Measurements from ENCODE around the gene ARHGEF2.

ARHGEF2 gene

GRCh38 chr1:155978325-155978972, at the start of gene ARHGEF2:
Gene ARHGEF2, minus strand, starts transcription at chr1:155978547. Its CDS starts 120 bp downstream, at chr1:155978427.
- in situ Hi-C loops (cut with MboI; ENCODE audit: low sequenced_read_pairs), result no loop called here

- in situ Hi-C loops (cut with MboI; ENCODE audit: low sequenced_read_pairs), result no loop called here
Measured at GRCh38 chr1:156026588-156026987, 48.2 kb upstream of the ARHGEF2 start.

GRCh38 chr1:156025876-156026275, 47.5 kb upstream of the ARHGEF2 start:
- in situ Hi-C loops (cut with MboI; ENCODE audit: low sequenced_read_pairs), result no loop called here

- in situ Hi-C loops (cut with MboI; ENCODE audit: low sequenced_read_pairs), result no loop called here
Measured at GRCh38 chr1:156024801-156025200, 46.5 kb upstream of the ARHGEF2 start.

GRCh38 chr1:156021954-156022353, 43.6 kb upstream of the ARHGEF2 start:
- in situ Hi-C loops (cut with MboI; ENCODE audit: low sequenced_read_pairs), result no loop called here

- in situ Hi-C loops (cut with MboI; ENCODE audit: low sequenced_read_pairs), result no loop called here
Measured at GRCh38 chr1:156021093-156021428, 42.7 kb upstream of the ARHGEF2 start.

- in situ Hi-C loops (cut with MboI; ENCODE audit: low sequenced_read_pairs), result no loop called here
Measured at GRCh38 chr1:156020293-156021092, 42.1 kb upstream of the ARHGEF2 start, which contains the start of gene SSR2. Gene SSR2, minus strand, starts transcription at chr1:156020951. Its CDS starts 784 bp downstream, at chr1:156020167.

GRCh38 chr1:156019946-156020292, 41.6 kb upstream of the ARHGEF2 start:
- in situ Hi-C loops (cut with MboI; ENCODE audit: low sequenced_read_pairs), result no loop called here

- in situ Hi-C loops (cut with MboI; ENCODE audit: low sequenced_read_pairs), result no loop called here
Measured at GRCh38 chr1:156014829-156015228, 36.5 kb upstream of the ARHGEF2 start.

GRCh38 chr1:156012051-156012817, 33.9 kb upstream of the ARHGEF2 start:
- in situ Hi-C loops (cut with MboI; ENCODE audit: low sequenced_read_pairs), result no loop called here

- in situ Hi-C loops (cut with MboI; ENCODE audit: low sequenced_read_pairs), result no loop called here
Measured at GRCh38 chr1:156009404-156009803, 31.1 kb upstream of the ARHGEF2 start.

GRCh38 chr1:156006666-156007376, 28.5 kb upstream of the ARHGEF2 start:
- in situ Hi-C loops (cut with MboI; ENCODE audit: low sequenced_read_pairs), result no loop called here

- in situ Hi-C loops (cut with MboI; ENCODE audit: low sequenced_read_pairs), result no loop called here
Measured at GRCh38 chr1:156004843-156005584, 26.7 kb upstream of the ARHGEF2 start.

GRCh38 chr1:156003923-156004188, 25.5 kb upstream of the ARHGEF2 start:
- in situ Hi-C loops (cut with MboI; ENCODE audit: low sequenced_read_pairs), result no loop called here

GRCh38 chr1:156002188-156002911, 24.0 kb upstream of the ARHGEF2 start:
- in situ Hi-C loops (cut with MboI; ENCODE audit: low sequenced_read_pairs), result no loop called here

GRCh38 chr1:156001662-156002171, 23.4 kb upstream of the ARHGEF2 start:
- in situ Hi-C loops (cut with MboI; ENCODE audit: low sequenced_read_pairs), result no loop called here

- in situ Hi-C loops (cut with MboI; ENCODE audit: low sequenced_read_pairs), result no loop called here
Measured at GRCh38 chr1:156001021-156001661, 22.8 kb upstream of the ARHGEF2 start.

GRCh38 chr1:155999964-156000363, 21.6 kb upstream of the ARHGEF2 start:
- in situ Hi-C loops (cut with MboI; ENCODE audit: low sequenced_read_pairs), result no loop called here

- in situ Hi-C loops (cut with MboI; ENCODE audit: low sequenced_read_pairs), result no loop called here
Measured at GRCh38 chr1:155996166-155996565, 17.8 kb upstream of the ARHGEF2 start.

Measured in HL-60/S4 treated with retinoic acid at 250 ng/mL for 4 days and 3 days (cell line).